GM21360 (cell line): ENCODE measurements around the gene GNB1L.
"Not testable (repeated sequence)": the region's sequence is repeated elsewhere in the genome, so short reads cannot be mapped to it uniquely, and the experiment has no call there.

Experiments
- ATAC-seq: cut with Tn5 transposase; IDR thresholded peaks from one replicate; pipeline ENCODE4 v1.9.1; 2021; ENCODE audit warnings: mild to moderate bottlenecking, moderate library complexity; ENCODE audit not compliant: unreplicated experiment

GNB1L gene

GRCh38 chr22:19845054-19845722, 9.5 kb downstream of the GNB1L start:
- ATAC-seq, result no peak

DNA sequence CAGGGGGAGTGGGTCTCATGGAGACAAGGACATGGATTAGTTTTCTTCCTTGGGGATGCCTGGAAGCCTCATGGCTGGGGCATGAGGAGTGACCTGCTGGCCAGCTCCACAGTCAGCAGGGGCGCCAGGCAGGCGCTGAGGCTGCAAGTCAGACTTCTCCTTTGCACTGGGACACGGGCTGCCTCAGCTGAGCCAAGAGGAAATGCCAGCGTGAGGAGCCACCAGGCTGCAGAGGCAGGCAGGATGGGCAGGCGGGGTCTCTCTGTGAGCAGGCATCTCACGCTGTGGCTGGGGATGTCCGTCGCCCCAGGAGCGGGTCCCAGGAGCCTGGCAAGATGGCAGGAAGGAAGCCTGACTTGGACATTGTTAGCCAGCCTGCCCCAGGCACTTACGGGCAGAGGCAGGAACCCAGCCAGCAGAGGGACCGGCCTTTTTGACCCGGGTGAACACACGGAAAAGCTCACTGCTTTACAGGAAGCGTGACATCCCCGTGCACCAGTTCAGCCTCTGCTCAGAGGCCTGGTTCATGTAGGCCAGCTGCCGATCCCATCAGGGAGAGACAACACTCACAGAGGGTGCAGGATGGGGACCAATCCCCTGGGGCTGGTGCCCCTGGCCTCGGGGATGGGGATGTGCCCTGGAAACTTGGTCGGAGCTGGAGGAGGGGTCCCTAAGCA, 10.2 kb downstream of the GNB1L start:
- ATAC-seq, result no peak

DNA sequence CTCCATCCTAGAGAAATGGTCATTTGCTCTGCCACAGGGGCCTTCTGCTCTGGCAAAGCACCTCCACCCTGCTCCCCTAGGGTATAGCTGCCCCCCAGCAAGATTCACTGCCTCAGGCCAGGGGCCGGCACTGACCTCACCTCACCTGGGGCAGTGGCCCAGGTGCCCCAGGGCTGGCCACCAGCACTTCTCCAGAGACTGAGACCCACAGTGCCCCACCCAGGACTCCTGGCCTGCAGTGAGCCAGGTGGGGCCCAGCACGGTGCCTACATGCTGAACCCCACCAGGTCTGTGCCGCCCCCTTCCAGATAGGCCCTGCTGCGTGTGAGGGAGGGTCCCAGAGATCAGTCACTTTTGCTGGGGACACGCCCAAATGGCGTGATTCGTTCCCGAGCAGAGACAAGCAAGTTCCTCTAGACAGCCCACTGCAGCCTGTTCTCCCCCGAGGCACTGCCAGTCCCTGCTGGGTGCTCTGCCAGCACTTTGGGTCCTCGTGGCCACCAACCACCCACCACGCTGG, 10.8 kb downstream of the GNB1L start:
- ATAC-seq, result no peak

DNA sequence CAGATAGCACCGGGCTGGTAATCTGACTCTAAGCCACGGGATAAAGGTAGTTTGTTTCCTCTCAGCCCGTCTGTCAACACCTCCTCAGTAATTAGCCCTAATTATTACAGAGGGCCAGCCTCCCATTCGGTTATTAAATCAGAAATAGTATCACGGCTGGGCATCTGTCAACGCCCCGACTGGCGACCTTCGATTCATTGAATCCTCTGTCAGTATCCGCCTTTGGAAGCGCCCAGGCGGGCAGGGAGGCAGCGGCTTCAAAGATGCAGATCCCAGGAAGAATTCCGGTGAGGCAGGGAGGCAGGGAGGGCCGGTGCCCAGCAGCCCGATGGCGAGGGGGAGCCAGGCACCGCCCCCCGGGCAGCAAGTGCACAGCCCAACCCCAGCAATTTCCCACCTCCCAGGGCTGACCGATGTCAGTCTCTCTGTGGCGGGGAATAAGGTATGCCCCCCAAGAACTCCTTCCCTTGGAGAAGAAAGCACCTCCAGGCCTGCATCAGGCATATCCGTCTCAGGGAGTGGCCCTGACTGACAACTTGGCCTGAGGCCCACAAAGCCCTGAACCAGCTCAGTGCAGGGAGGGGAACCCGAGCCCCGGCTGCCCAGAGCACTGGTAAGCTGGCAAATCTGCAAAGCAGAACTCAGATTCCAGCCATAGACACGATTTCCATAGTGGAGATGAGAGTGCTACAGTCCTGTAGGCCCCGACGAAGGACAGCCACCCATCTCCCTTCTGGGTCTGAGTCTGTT, 11.4 kb downstream of the GNB1L start:
- no peak for ATAC-seq

DNA sequence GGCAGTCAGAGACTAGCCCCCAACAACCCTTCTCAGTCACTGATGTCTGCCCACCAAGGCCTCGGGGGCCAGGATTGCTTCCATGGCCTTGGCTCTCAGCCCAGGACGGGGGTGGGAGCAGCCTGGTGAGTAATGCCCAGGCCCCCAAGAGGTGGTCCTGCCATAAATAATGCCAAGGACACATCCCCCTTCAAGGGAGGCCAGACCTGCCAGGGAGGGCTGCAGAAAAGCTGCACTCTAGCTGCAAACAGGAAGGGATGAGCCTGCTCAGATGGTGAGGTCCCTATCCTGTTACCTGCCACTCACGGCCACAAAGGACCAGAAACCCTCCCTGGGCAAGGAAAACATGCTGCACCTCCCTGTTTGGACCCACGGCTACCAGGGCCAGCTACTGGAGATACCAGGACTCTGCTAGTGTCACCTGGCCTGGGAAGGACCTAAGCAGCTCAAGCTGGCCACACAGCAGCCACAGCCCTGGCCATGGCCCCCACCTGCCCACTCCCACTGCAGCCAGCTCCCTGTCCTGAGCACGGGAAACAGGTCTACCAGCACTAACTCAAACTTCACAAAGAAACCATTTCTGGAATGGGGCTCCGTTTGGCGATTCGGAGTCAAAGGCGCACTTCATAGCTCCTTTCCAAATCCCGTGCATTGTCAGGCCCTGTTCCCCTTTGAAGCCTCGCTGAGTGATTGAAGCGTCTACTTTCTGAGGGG, 12.1 kb downstream of the GNB1L start:
- ATAC-seq, result no peak

GRCh38 chr22:19841641-19842392, 12.9 kb downstream of the GNB1L start:
- ATAC-seq, result no peak

- no peak for ATAC-seq
Measured at GRCh38 chr22:19840955-19841640, 13.6 kb downstream of the GNB1L start.

DNA sequence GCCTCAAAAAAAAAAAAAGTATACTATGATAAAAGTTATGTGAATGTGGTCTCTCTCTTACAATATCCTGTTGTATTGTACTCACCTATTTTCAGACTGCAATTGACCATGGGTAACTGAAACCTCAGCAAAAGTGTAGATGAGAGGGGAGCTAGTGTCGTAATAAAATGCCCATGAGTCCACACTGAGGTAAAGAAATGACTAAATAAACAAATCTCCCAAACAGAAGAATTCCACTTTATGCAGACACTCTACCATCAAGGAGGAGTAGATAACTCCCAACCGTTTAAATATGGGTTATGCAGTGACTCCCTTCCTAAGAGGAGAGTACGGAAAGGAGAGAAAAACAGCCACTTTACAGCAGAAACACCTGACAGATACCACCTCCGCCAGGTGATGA, 14.6 kb downstream of the GNB1L start:
- no peak for ATAC-seq

DNA sequence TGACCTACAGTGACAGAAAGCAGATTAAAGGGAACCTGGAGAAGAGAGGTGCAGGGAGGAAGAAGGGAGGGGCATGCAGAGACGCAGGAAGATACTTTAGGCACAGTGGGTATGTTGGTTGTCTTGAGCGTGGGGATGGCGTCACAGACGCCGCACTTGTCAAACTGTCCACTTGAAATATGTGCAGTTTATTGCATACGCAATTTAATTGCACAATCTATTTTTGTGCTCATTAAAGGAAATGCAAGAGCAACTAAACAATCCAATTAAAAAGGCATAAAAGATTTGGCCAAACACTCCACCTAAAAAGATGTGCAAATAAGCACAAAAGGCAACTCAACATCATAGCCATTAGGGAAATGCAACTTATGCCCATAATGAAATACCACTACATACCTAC, 16.8 kb downstream of the GNB1L start:
- no peak for ATAC-seq

GRCh38 chr22:19836512-19836911, 18.2 kb downstream of the GNB1L start:
- no peak for ATAC-seq

DNA sequence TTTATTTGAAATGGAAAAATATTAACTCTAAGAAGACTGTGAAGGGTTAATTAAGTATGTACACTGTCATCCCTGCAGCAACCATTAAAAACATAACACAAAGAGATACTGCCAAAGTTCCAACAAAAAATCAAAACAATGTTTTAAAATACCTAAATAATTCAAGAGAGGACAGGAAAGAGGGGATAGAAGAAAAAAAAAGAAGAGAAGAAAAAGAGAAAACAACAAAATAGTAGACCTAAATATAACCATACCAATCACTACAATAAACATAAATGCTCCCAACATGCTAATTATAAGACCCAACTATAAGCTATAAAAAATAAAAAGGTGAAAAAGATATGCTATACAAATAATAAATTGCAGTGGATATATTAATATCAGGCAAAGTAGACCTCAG, 20.1 kb downstream of the GNB1L start:
- no peak for ATAC-seq

DNA sequence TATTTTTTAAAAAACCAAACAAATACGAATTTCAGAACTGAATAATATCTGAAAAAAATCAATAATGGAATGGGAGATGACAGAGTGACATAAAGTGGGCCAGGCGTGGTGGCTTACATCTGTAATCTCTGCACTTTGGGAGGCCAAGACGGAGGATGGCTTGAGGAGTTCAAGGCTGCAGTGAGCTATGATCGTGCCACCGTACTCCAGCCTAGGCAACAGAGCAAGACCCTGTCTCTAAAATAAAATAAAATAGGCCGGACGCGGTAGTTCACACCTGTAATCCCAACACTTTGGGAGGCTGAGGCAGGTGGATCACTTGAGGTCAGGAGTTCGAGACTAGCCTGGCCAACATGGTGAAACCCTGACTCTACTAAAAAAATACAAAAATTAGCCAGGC, 21.3 kb downstream of the GNB1L start:
- ATAC-seq, result not testable (repeated sequence)

- ATAC-seq, result no peak
Measured at GRCh38 chr22:19832476-19833108, 22.1 kb downstream of the GNB1L start.

DNA sequence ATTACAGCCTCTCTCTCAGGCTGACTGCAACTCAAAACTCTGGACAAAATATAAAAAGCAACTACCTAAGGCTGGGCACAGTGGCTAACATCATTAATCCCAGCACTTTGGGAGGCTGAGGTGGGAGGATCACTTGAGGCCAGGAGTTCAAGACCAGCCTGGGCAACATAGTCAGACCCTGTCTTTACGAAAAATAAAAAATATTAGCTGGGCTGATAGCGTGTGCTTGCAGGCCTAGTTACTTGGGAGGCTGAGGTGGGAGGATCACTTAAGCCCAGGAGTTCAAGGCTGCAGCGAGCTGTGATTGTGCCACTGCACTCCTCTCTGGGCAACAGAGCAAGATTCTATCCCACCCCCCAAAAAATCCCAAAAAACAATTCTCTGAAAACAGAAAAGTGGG, 22.7 kb downstream of the GNB1L start:
- ATAC-seq, result not testable (repeated sequence)

GRCh38 chr22:19831016-19831415, 23.7 kb downstream of the GNB1L start:
- no peak for ATAC-seq

GRCh38 chr22:19828035-19828401, 26.7 kb downstream of the GNB1L start:
- no peak for ATAC-seq

GRCh38 chr22:19827341-19828034, 27.2 kb downstream of the GNB1L start:
- no peak for ATAC-seq

DNA sequence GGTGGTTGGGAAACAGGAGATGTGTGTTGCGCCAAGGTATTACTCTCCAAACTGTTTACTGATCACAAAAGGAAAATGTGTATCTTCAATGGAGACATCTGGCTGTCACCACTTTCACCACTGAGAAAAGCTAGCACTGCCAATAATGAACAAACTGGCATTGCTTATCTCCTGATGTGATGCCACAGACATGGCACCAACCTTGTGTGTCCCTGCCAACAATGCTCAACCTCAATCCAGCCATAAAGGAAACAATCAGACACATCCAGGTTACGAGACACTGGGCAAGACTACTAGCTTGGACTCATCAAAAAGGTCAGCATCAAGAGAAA, 28.1 kb downstream of the GNB1L start:
- ATAC-seq, result no peak
